Natural killer cell (primary cell): Measurements from ENCODE around the gene THSD4. TPM values are rescaled to one million over a fixed set of nuclear protein-coding genes. Genes with fewer than 3 reads are reported as not detected.

Experiments
- ATAC-seq, 3 donors: fragments of 150-1000 bp in 2 of 3; fragments of 200-7000 bp in 1 of 3; cut with Tn5 transposase; 1 replicate in 1 of 3; 2 replicates in 2 of 3; pipeline ENCODE4 v1.10.0; 2021; ENCODE audit warnings: mild to moderate bottlenecking in 2 of 3, moderate library complexity in 2 of 3
- DNase-seq, 2 donors: peaks; one replicate each; pipeline versions ENCODE4 v3.0.0 to v3.0.0-alpha.2; 2013 to 2021; ENCODE audit warnings: mixed read lengths in 1 of 2
- H3K27ac ChIP-seq: one replicate; pipeline ENCODE4 v1.5.1; 2013; ENCODE audit warnings: mild to moderate bottlenecking, low read length
- H3K27me3 ChIP-seq: one replicate; pipeline ENCODE4 v1.6.1; 2013; ENCODE audit warnings: low read length; ENCODE audit not compliant: control insufficient read depth, insufficient read depth
- H3K36me3 ChIP-seq: one replicate; pipeline ENCODE4 v1.6.1; 2013; ENCODE audit warnings: low read length; ENCODE audit not compliant: control insufficient read depth, insufficient read depth
- H3K4me1 ChIP-seq: one replicate; pipeline ENCODE4 v1.6.1; 2013; ENCODE audit warnings: low read length; ENCODE audit not compliant: control insufficient read depth, insufficient read depth
- H3K4me3 ChIP-seq: one replicate; pipeline ENCODE4 v1.5.1; 2013; ENCODE audit warnings: low read length
- H3K9me3 ChIP-seq: one replicate; pipeline ENCODE4 v1.6.1; 2013; ENCODE audit warnings: low read length; ENCODE audit not compliant: control insufficient read depth, insufficient read depth
- H3K27ac Mint-ChIP-seq, 2 donors: one replicate each; pipeline ENCODE4 v1.8.0; 2022; ENCODE audit warnings: mild to moderate bottlenecking in 2 of 2, mixed read lengths in 2 of 2, moderate library complexity in 1 of 2
- H3K27me3 Mint-ChIP-seq, 2 donors: one replicate each; pipeline ENCODE4 v1.8.0; 2022; ENCODE audit warnings: low read depth in 2 of 2, mixed read lengths in 2 of 2
- H3K36me3 Mint-ChIP-seq: one replicate; pipeline ENCODE4 v1.8.0; 2022; ENCODE audit warnings: mixed read lengths
- H3K4me1 Mint-ChIP-seq, 2 donors: one replicate each; pipeline ENCODE4 v1.8.0; 2022; ENCODE audit warnings: mixed read lengths in 2 of 2
- H3K4me3 Mint-ChIP-seq: one replicate; pipeline ENCODE4 v1.8.0; 2022; ENCODE audit warnings: mild to moderate bottlenecking, moderate library complexity, mixed read lengths
- H3K9me3 Mint-ChIP-seq, 2 donors: one replicate each; pipeline ENCODE4 v1.8.0; 2022; ENCODE audit warnings: mixed read lengths in 2 of 2
- WGBS: methylation state at CpG from one replicate; pipeline ENCODE4 v1.1.7; 2013; ENCODE audit warnings: missing lambda C conversion rate; ENCODE audit not compliant: insufficient coverage; 5-methylcytosine and 5-hydroxymethylcytosine counted together
- intact Hi-C: fragments of 100-400 bp; cut with micrococcal nuclease; formaldehyde crosslinking; loops from one replicate; pipeline ENCODE4 v1.14.2; 2022
- total RNA-seq, 4 donors: library from RNA; stranded (reverse); fragments of 120-200 nt in 1 of 4; gene quantifications; one replicate each; pipeline versions ENCODE4 v1.2.3 to v1.2.4, GENCODE V29; 2013 to 2022
- TF ChIP-seq, protein P1 (sequence below): fragments of 200-600 bp; IDR thresholded peaks from one replicate; pipeline ENCODE4 v1.8.0; 2022; ENCODE audit warnings: antibody characterized with exemption

Gene THSD4
- total RNA-seq, 3 donors from 2014 or later (not counting 1 experiment from before 2014, with no cell fraction given), result not detected

DNA sequence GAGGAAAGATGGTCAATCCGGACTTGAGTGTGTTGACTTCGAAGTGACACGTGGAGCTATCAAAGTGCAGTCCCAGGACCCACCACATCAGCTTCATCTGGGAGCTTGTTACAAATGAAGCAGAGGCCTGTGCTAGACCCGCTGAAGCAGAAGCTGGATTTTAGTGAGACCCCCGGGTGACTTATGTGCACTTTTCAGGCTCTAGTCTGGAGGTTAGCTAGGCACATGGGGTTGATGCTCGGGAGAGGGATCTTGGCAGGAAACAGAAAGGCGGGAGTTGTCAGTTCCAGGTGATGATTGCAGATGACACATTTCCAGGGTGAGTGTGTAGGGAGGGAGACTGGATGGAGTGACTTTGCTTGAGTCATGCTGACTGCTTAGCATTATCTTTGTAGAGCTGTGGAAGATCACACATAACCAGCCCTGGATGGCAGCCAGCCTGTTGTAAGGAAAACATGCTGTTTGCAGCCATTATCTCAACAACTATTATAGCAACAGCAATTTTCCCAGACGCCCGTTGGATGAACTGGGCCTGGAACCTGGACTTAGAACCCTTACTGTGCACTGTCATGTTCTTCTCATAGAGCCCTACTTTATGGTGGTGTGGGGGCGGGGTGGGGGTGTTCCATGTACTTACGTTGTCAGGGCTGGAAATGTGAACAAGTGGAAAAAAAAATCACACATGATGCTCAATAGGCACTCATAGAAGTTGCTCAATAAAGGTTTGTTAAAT lies 122.4 kb downstream of the THSD4 start:
- Histone ChIP-seq H3K4me3 (no peak overlapping the region), H3K27ac (no peak overlapping the region), H3K27me3 (no peaks in the 10 kb centered on the region), H3K36me3 (no peaks in the 10 kb centered on the region), H3K4me1 (no peaks in the 10 kb centered on the region), H3K9me3 (no peaks in the 10 kb centered on the region)
- WGBS, result 83% methylated on average over 11 of the region's 11 CpGs
- H3K27me3 Mint-ChIP-seq, result peaks cover 14 to 16% of the 10 kb centered on the region in 2 donors
- TF ChIP-seq, protein P1, sequence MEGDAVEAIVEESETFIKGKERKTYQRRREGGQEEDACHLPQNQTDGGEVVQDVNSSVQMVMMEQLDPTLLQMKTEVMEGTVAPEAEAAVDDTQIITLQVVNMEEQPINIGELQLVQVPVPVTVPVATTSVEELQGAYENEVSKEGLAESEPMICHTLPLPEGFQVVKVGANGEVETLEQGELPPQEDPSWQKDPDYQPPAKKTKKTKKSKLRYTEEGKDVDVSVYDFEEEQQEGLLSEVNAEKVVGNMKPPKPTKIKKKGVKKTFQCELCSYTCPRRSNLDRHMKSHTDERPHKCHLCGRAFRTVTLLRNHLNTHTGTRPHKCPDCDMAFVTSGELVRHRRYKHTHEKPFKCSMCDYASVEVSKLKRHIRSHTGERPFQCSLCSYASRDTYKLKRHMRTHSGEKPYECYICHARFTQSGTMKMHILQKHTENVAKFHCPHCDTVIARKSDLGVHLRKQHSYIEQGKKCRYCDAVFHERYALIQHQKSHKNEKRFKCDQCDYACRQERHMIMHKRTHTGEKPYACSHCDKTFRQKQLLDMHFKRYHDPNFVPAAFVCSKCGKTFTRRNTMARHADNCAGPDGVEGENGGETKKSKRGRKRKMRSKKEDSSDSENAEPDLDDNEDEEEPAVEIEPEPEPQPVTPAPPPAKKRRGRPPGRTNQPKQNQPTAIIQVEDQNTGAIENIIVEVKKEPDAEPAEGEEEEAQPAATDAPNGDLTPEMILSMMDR, result no peak
- ATAC-seq (no peak), DNase-seq (no peak)
- H3K36me3 Mint-ChIP-seq, result no peaks in the 10 kb centered on the region
- intact Hi-C loops, result no loop called here
- H3K27ac Mint-ChIP-seq, result no peak overlapping the region
- H3K4me1 Mint-ChIP-seq, result no peaks in the 10 kb centered on the region
- no peak overlapping the region for H3K4me3 Mint-ChIP-seq
- H3K9me3 Mint-ChIP-seq, result no peaks in the 10 kb centered on the region

DNA sequence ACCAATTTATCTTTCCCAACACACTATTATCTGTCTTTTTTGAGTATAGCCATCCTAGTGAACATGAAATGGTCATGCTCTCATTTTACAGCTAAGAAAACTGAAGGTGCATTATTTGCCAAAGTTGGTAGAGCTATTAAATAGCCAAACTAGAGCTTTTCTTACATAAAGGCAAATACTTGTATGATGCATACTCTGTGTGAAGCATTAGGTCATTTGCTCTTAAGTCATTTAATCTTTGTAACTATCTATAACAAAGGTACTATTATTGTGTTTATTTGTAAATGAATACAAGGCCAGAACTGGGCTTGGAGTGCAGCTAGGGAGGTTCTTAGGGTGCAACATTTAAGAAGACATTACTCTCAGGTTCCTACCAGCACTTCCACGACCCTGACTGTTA lies 123.7 kb downstream of the THSD4 start:
- DNase-seq (no peak), ATAC-seq (no peak)
- Mint-ChIP-seq H3K36me3 (no peaks in the 10 kb centered on the region), H3K9me3 (no peaks in the 10 kb centered on the region), H3K4me3 (no peak overlapping the region), H3K27me3 (peaks cover 14 to 19% of the 10 kb centered on the region in 2 donors), H3K27ac (no peak overlapping the region), H3K4me1 (no peaks in the 10 kb centered on the region)
- Histone ChIP-seq H3K27ac (no peak overlapping the region), H3K4me1 (no peaks in the 10 kb centered on the region), H3K27me3 (no peaks in the 10 kb centered on the region), H3K36me3 (no peaks in the 10 kb centered on the region), H3K4me3 (no peak overlapping the region), H3K9me3 (no peaks in the 10 kb centered on the region)
- TF ChIP-seq, protein P1, result no peak
- 57% methylated on average over 1 of the region's 1 CpG for WGBS
- intact Hi-C loops, result no loop called here

DNA sequence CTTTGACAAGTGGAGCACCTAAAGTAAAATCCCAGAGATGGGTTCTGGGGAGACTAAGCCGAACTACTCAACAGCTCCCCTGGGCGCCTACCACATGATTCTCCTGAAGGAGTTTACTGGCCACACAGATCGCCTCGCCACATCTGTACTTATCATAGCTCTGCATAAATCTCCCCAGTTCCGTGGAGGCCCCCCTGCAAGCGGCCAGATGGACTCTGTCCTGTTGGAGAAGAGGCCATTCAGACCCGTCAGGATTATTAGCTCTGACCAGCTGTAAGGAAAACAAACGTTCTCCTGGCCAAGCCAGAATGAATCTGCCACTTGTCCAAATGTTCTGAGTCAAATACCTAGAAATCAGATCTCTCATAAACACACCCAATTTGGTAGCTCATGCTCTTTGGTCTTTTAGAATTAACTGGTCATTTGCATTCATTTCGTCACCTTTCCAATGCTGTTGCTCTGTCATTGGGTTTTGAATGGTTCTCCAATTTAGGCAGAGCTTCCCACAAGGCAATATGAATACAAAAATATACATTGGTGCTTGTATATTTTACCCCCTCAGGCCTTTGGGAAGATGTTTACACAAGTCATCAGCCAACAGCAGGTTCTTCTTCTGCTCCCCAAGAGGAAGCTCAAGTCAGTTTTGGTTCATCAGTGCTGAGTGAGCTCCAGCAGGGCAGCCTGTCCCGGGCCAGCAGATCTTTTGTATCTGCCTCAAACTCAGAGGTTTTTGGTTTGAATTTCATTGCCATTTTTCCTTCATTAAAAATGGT lies 124.5 kb downstream of the THSD4 start:
- H3K27me3 Mint-ChIP-seq, result peaks cover 13 to 27% of the 10 kb centered on the region in 2 donors
- H3K4me3 Mint-ChIP-seq, result no peak overlapping the region
- H3K36me3 ChIP-seq, result no peaks in the 10 kb centered on the region
- no peak overlapping the region for H3K27ac ChIP-seq
- ATAC-seq, result no peak
- no peaks in the 10 kb centered on the region for H3K9me3 Mint-ChIP-seq
- H3K4me1 ChIP-seq, result no peaks in the 10 kb centered on the region
- no peak overlapping the region for H3K27ac Mint-ChIP-seq
- no peaks in the 10 kb centered on the region for H3K9me3 ChIP-seq
- intact Hi-C loops, result no loop called here
- no peaks in the 10 kb centered on the region for H3K36me3 Mint-ChIP-seq
- TF ChIP-seq, protein P1, result no peak
- no peaks in the 10 kb centered on the region for H3K4me1 Mint-ChIP-seq
- H3K27me3 ChIP-seq, result no peaks in the 10 kb centered on the region
- H3K4me3 ChIP-seq, result no peak overlapping the region
- no peak for DNase-seq
- 81% methylated on average over 10 of the region's 10 CpGs for whole genome bisulfite sequencing
